Measurements from ENCODE around the gene SCG2.

SCG2 gene

DNA sequence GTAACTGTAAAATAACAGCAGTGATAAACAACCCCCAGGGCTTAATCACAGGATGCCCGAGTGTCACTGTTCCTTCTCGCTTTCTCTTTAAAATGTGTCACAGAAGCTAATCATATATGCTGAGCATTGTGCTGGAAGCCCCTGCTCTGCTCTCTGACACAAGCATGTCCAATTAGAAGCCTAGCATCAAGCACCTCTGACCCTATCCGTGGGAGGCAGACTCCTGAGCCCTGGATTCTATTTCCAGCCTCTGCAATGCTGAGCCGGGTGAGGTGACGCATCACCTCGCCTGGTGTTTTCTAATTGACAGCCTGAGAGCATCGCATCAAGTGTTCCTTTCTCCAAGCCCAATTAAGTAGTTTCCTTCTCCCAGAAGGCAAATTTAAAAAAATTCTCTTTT lies 19.7 kb upstream of the SCG2 start:
- TF ChIP-seq, protein P1, sequence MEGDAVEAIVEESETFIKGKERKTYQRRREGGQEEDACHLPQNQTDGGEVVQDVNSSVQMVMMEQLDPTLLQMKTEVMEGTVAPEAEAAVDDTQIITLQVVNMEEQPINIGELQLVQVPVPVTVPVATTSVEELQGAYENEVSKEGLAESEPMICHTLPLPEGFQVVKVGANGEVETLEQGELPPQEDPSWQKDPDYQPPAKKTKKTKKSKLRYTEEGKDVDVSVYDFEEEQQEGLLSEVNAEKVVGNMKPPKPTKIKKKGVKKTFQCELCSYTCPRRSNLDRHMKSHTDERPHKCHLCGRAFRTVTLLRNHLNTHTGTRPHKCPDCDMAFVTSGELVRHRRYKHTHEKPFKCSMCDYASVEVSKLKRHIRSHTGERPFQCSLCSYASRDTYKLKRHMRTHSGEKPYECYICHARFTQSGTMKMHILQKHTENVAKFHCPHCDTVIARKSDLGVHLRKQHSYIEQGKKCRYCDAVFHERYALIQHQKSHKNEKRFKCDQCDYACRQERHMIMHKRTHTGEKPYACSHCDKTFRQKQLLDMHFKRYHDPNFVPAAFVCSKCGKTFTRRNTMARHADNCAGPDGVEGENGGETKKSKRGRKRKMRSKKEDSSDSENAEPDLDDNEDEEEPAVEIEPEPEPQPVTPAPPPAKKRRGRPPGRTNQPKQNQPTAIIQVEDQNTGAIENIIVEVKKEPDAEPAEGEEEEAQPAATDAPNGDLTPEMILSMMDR (IDR thresholded peaks at IDR 0.05): no peak

DNA sequence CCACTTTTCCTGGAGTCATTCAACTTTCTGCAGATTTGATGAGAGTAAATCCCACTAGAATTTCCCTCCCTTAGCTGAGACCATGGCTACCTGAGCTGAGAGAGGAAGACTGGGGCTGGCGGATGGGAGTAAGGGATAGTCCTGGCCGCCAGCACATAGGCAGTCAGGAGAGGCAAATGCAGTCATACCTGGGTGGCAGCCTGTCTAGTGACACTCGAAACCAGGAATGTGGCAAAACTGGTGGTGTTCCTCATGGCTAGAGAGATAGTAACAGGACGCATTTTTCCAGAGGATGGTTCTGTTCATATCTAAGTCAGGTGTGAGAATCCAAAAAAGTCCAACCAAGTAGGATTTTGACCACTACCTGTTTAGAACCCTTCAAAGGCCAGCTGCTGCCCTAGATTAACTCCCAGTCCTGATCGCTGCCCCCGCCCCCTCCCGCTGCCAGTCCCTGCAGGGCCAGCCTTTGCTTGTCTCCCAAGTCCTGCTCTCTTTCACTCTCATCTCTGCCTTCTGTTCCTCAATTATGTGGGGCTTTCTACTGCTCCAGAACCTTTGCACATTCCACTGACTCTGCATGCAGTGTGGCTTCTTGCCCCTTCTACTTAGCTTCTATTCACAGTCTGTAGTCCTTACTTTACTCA lies 17.4 kb upstream of the SCG2 start:
- TF ChIP-seq, protein P1 (IDR thresholded peaks at IDR 0.05): no peak

DNA sequence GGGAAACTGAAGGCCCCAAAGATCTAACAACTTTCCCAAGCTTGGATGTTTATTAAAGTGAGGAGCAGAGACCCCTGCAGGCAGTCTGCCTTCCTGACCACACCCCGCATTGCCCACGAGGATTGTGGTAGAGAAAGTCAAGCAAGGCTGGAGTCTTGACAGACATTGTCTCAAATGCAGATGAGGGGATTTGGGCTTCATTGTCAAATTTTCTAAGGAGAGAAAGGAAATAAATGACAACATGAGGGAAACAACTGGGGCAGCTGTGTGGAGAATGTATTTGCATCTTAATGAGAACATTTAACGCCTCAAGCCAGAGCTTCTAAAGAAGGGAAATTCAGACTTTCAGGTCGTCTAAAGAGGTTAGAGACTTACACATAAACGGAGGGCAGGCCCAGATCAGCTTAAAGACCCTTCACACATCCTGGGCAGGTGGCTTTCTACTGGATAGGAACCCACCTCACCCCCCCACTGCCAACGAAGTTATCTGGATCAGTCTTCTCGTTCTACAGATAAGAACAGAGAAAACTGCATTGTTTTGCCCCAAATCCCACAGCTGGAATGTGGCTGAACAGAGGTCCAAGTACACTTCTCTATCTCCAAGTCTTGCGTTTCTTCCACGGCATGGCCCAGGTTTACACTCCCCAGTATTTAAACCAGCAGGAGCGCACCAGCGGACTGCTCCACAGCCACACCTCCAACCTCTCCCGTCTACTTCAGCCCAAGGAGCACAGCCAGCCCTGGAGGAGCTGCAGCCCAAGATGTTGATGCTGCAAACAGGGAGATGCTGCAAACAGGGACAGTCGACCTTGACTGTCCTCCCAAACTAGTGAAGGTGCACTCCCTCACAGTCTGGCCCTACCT lies 16.2 kb upstream of the SCG2 start:
- TF ChIP-seq, protein P1 (IDR thresholded peaks at IDR 0.05): no peak

DNA sequence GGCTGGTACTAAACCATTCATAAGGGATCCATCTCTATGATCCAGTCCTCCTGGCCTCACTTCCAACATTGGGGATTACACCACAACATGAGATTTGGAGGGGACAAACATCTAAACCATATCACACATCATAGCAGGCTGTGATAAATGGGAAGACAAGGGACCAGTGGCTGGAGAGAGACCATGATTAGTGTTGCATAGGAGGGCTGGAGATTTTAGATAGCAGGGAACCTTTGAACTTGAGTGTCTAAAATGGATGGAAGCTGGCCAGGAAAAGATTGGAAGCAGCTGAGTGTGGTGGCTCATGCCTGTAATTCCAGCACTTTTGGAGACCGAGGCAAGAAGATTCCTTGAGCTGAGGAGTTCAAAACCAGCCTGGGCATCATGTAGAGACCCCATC lies 12.4 kb upstream of the SCG2 start:
- TF ChIP-seq, protein P1 (IDR thresholded peaks at IDR 0.05): no peak

DNA sequence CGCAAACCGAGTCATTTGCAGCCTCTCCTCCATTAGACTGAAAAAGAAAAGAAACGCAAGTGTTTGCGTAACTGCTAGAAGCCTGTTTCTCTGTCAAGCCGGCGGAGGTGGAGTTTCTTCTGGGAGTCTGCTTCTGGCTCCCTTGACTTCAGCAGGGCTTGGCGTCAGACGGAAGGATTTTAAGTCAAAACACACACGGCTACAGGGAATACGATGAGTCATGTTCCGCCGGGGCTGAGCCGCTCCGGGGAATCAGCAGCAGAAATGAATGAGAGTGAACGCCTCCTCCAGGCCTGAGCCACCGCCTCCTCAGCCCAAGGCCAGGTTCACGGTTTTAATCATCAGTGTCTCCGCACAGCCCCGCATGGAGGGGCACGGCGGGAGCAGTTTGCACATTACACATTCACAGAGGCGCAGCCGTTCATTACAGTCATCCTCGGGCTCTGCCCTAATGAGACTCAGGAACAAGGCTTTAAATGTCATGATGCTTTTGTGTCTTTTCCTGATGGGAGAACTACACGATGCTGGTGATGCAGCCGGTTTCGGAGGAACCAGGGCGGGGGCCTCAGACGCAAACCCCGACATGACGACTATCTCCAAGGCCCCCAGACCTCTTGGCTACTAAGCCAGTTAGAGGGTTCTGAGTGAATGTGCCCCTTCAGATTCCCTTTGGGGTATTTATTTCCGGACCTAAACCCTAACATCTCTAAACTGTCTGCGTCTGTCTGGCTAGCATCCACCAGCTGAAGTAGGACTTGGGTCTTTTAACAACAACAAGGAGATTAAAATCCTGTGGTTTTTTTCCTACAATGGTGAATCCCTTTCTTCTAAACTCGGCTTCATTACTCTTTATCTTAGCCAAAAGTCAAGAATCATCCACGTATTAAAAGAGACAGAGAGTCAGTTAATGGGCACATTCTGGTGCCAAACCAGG lies 11.1 kb upstream of the SCG2 start:
- TF ChIP-seq, protein P1 (IDR thresholded peaks at IDR 0.05): no peak

DNA sequence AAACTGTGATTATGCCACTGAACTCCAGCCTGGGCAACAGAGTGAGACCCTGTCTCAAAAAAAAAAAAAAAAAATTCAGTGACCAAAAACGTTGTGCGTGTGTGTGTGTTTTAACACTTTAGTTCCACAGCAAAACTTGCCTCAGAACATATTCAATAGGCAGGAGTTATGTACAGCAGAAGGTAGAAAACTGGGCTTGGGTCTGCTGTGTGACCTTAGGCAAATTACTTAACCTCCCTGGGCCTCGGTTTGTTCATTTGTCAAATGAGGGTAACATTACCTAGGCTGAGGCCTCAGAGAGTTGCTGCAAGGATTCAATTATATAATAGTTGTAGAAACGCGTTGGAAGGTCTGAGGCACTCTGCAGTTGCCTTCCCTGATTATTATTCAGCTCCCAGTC lies 10.3 kb upstream of the SCG2 start:
- TF ChIP-seq, protein P1 (IDR thresholded peaks at IDR 0.05): no peak

DNA sequence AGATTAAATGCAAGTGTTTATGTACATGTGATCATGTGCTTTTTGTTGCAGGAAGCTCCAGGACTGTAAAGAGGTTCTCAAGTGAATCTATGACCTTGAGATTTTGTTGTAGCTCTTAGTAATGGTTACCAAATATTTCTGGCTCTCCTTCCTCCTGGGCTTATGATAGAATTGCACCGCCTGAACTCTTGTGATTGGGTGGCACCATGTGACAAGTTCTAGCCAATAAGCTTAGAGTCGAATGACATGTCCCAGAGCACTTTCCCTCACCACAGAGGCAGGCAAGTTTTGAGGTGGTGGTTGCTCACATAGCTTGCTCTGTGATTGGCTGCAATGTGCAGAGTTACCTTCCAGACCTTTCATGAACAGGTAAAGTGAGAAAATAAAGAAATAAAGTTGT lies 8.9 kb upstream of the SCG2 start:
- TF ChIP-seq, protein P1 (IDR thresholded peaks at IDR 0.05): no peak

All from LNCAP (cell line).